ENCODE measurements around the gene ASMTL.
A peak's percentile ranks its signal among the peaks of the same experiment; 100 is the strongest.
"Not testable (repeated sequence)": the region's sequence is repeated elsewhere in the genome, so short reads cannot be mapped to it uniquely, and the experiment has no call there.

ASMTL gene

DNA sequence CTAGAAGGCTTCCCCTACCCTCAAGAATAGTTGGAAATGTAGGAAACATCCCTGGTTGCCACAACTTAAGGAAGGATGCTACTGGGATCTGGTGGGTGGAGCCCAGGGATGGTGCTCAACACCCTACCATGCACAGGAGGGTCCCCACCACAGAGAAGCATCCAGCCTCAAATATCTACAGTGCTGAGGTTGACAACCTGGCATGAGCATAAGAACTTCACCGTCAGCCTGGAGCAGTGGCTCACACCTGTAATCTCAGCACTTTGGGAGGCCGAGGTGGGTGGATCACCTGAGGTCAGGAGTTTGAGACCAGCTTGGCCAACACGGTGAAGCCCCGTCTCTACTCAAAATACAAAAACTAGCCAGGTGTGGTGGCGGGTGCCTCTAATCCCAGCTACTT lies 24.0 kb upstream of the ASMTL start:
- H3K27ac ChIP-seq (replicated peaks) = no peak overlapping the region
- H3K27me3 ChIP-seq (ENCODE audit: insufficient read depth, poor library complexity, severe bottlenecking) = no peaks in the 10 kb centered on the region
- H3K4me3 ChIP-seq (replicated peaks; ENCODE audit: insufficient read depth, low read length) = no peak overlapping the region
- no peak for DNase-seq (ENCODE audit: low read depth in 1 of 2, low spot score in 1 of 2)
- TF ChIP-seq GABPA (IDR thresholded peaks at IDR 0.05; ENCODE audit: low read depth) = no peak
- TF ChIP-seq, protein P1, sequence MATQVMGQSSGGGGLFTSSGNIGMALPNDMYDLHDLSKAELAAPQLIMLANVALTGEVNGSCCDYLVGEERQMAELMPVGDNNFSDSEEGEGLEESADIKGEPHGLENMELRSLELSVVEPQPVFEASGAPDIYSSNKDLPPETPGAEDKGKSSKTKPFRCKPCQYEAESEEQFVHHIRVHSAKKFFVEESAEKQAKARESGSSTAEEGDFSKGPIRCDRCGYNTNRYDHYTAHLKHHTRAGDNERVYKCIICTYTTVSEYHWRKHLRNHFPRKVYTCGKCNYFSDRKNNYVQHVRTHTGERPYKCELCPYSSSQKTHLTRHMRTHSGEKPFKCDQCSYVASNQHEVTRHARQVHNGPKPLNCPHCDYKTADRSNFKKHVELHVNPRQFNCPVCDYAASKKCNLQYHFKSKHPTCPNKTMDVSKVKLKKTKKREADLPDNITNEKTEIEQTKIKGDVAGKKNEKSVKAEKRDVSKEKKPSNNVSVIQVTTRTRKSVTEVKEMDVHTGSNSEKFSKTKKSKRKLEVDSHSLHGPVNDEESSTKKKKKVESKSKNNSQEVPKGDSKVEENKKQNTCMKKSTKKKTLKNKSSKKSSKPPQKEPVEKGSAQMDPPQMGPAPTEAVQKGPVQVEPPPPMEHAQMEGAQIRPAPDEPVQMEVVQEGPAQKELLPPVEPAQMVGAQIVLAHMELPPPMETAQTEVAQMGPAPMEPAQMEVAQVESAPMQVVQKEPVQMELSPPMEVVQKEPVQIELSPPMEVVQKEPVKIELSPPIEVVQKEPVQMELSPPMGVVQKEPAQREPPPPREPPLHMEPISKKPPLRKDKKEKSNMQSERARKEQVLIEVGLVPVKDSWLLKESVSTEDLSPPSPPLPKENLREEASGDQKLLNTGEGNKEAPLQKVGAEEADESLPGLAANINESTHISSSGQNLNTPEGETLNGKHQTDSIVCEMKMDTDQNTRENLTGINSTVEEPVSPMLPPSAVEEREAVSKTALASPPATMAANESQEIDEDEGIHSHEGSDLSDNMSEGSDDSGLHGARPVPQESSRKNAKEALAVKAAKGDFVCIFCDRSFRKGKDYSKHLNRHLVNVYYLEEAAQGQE (IDR thresholded peaks at IDR 0.05; ENCODE audit: insufficient replicate concordance, low read depth) = no peak
- TF ChIP-seq, protein P2, sequence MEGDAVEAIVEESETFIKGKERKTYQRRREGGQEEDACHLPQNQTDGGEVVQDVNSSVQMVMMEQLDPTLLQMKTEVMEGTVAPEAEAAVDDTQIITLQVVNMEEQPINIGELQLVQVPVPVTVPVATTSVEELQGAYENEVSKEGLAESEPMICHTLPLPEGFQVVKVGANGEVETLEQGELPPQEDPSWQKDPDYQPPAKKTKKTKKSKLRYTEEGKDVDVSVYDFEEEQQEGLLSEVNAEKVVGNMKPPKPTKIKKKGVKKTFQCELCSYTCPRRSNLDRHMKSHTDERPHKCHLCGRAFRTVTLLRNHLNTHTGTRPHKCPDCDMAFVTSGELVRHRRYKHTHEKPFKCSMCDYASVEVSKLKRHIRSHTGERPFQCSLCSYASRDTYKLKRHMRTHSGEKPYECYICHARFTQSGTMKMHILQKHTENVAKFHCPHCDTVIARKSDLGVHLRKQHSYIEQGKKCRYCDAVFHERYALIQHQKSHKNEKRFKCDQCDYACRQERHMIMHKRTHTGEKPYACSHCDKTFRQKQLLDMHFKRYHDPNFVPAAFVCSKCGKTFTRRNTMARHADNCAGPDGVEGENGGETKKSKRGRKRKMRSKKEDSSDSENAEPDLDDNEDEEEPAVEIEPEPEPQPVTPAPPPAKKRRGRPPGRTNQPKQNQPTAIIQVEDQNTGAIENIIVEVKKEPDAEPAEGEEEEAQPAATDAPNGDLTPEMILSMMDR (IDR thresholded peaks at IDR 0.05; ENCODE audit: insufficient read depth, low read length) = no peak
- TF ChIP-seq SPI1 (IDR thresholded peaks at IDR 0.05; ENCODE audit: borderline replicate concordance, low read depth) = no peak
- TF ChIP-seq POLR2AphosphoS5 (IDR thresholded peaks at IDR 0.05; ENCODE audit: low read depth) = no peak

DNA sequence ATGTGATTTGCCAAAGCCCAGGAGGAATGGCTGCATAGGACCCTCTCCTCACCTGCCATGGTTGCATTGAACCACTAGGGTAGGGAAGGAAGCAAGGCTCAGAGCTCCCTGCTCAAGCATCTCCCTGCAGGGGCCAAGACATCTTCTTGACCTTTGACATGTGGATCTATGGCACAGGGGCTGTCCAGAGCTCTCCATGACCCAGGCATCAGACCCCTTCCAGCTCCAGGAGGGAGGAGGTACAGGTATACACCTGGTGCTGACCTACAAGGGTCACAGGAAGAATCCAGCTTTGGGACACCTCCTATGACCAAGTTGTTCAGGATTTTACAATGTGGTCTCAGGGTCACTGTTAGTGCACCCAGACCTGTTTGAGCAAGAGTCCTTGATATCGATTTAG lies 23.2 kb upstream of the ASMTL start:
- DNase-seq (ENCODE audit: low read depth in 1 of 2, low spot score in 1 of 2) = peak in 1 of 2 experiments; percentile 1
- no peaks in the 10 kb centered on the region for H3K27me3 ChIP-seq (ENCODE audit: insufficient read depth, poor library complexity, severe bottlenecking)
- no peak overlapping the region for H3K27ac ChIP-seq (replicated peaks)
- TF ChIP-seq, protein P1 (IDR thresholded peaks at IDR 0.05; ENCODE audit: insufficient replicate concordance, low read depth) = no peak
- TF ChIP-seq, protein P2 (IDR thresholded peaks at IDR 0.05; ENCODE audit: insufficient read depth, low read length) = no peak
- TF ChIP-seq SPI1 (IDR thresholded peaks at IDR 0.05; ENCODE audit: borderline replicate concordance, low read depth) = no peak
- TF ChIP-seq GABPA (IDR thresholded peaks at IDR 0.05; ENCODE audit: low read depth) = no peak
- TF ChIP-seq POLR2AphosphoS5 (IDR thresholded peaks at IDR 0.05; ENCODE audit: low read depth) = no peak
- H3K4me3 ChIP-seq (replicated peaks; ENCODE audit: insufficient read depth, low read length) = no peak overlapping the region

DNA sequence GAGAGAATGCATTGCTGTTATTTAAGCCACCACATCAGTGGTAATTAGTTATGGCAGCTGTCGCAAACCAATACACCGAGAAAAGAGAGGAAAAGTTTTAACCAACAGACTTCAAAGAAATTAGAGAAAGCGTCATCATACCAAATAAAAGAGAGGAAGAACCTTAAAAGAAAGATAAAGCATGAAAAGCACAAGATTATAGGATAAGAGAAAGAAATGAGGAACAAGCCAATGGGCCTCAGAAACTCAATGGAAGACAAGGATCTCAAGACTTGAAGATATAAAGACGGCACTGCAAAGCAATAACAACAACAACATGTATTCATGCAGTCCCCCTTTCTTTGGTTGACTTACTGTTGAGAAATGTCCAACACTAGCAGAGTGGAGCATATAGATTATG lies 22.8 kb upstream of the ASMTL start:
- DNase-seq (ENCODE audit: low read depth in 1 of 2, low spot score in 1 of 2) = no peak
- no peak overlapping the region for H3K27ac ChIP-seq (replicated peaks)
- no peaks in the 10 kb centered on the region for H3K27me3 ChIP-seq (ENCODE audit: insufficient read depth, poor library complexity, severe bottlenecking)
- TF ChIP-seq SPI1 (IDR thresholded peaks at IDR 0.05; ENCODE audit: borderline replicate concordance, low read depth) = no peak
- no peak overlapping the region for H3K4me3 ChIP-seq (replicated peaks; ENCODE audit: insufficient read depth, low read length)

DNA sequence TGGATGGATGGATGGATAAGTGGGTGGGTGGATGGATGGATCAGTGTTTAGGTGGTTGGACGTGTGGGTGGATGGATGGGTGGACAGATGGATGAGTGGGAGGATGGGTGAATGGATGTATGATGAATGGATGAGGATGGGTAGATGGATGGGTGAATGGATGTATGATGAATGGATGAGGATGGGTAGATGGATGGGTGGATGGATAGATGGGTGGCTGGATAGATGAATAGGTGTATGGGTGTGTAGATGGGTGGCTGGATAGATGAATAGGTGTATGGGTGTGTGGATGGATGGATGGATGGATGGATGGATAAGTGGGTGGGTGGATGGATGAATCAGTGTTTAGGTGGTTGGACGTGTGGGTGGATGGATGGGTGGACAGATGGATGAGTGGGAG lies 21.9 kb upstream of the ASMTL start:
- DNase-seq (ENCODE audit: low read depth in 1 of 2, low spot score in 1 of 2) = not testable (repeated sequence)

DNA sequence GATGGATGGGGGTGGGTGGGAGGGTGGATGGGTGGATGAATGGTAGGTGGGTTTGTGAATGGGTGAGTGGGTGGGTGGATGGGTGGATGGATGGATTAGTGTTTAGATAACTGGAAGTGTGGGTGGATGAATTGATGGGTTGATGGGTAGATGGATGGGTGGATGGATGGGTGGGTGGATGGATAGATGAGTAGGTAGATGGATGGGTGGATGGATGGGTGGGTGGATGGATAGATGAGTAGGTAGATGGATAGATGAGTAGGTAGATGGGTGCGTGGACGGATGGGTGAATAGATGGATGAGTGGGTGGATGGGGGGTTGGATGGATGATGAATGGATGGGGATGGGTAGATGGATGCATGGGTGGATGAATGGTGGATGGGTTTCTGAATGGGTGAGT lies 20.3 kb upstream of the ASMTL start:
- Histone ChIP-seq H3K27ac (replicated peaks) (no peak overlapping the region), H3K27me3 (ENCODE audit: insufficient read depth, poor library complexity, severe bottlenecking) (no peaks in the 10 kb centered on the region), H3K4me3 (replicated peaks; ENCODE audit: insufficient read depth, low read length) (no peak overlapping the region)
- no peak for DNase-seq (ENCODE audit: low read depth in 1 of 2, low spot score in 1 of 2)
- TF ChIP-seq POLR2AphosphoS5 (IDR thresholded peaks at IDR 0.05; ENCODE audit: low read depth) (no peak), SPI1 (IDR thresholded peaks at IDR 0.05; ENCODE audit: borderline replicate concordance, low read depth) (no peak), GABPA (IDR thresholded peaks at IDR 0.05; ENCODE audit: low read depth) (no peak)
- TF ChIP-seq, protein P1 (IDR thresholded peaks at IDR 0.05; ENCODE audit: insufficient replicate concordance, low read depth) = no peak
- TF ChIP-seq, protein P2 (IDR thresholded peaks at IDR 0.05; ENCODE audit: insufficient read depth, low read length) = no peak

More for the DNA sequence above, 21.9 kb upstream of the ASMTL start:
- not testable (repeated sequence) for H3K4me3 ChIP-seq (replicated peaks; ENCODE audit: insufficient read depth, low read length); H3K27me3 ChIP-seq (ENCODE audit: insufficient read depth, poor library complexity, severe bottlenecking); H3K27ac ChIP-seq (replicated peaks)

Measured in HL-60 (cell line).